Measurements from ENCODE around the gene TUBAL3.
"Not testable (repeated sequence)": the region's sequence is repeated elsewhere in the genome, so short reads cannot be mapped to it uniquely, and the experiment has no call there.

TUBAL3 gene

GRCh38 chr10:5419466-5420094 is 15.0 kb upstream of the TUBAL3 start:
- DNase-seq = no peak

GRCh38 chr10:5418584-5418983 is 14.0 kb upstream of the TUBAL3 start:
- DNase-seq = no peak

- no peak for DNase-seq
These were observed 12.4 kb upstream of the TUBAL3 start for GRCh38 chr10:5416981-5417380.

- DNase-seq = no peak
These were observed 8.6 kb upstream of the TUBAL3 start for GRCh38 chr10:5413012-5413938.

GRCh38 chr10:5412277-5412941 is 7.8 kb upstream of the TUBAL3 start, which contains the start of gene NET1:
TSS of gene NET1 (plus strand) at chr10:5412557. CDS start at chr10:5412693, 136 bp downstream.
- DNase-seq = peak; percentile 47

GRCh38 chr10:5411941-5412276 is 7.3 kb upstream of the TUBAL3 start:
- DNase-seq = no peak

GRCh38 chr10:5410787-5411186 is 6.2 kb upstream of the TUBAL3 start:
- not testable (repeated sequence) for DNase-seq

- DNase-seq = no peak
These were observed 2.3 kb upstream of the TUBAL3 start for GRCh38 chr10:5406918-5407317.

GRCh38 chr10:5402798-5403197 is 1.8 kb downstream of the TUBAL3 start:
- no peak for DNase-seq

- DNase-seq = no peak
These were observed 4.0 kb downstream of the TUBAL3 start for GRCh38 chr10:5400468-5401240.

- no peak for DNase-seq
These were observed 5.3 kb downstream of the TUBAL3 start for GRCh38 chr10:5399332-5399731.

GRCh38 chr10:5396556-5397300 is 7.9 kb downstream of the TUBAL3 start:
- no peak for DNase-seq

- no peak for DNase-seq
These were observed 9.5 kb downstream of the TUBAL3 start for GRCh38 chr10:5395168-5395567.

- DNase-seq = no peak
These were observed 11.1 kb downstream of the TUBAL3 start for GRCh38 chr10:5393529-5393928.

GRCh38 chr10:5391790-5392189 is 12.8 kb downstream of the TUBAL3 start:
- no peak for DNase-seq

GRCh38 chr10:5390607-5391205 is 13.9 kb downstream of the TUBAL3 start:
- no peak for DNase-seq

- DNase-seq = no peak
These were observed 17.5 kb downstream of the TUBAL3 start for GRCh38 chr10:5387169-5387568.

- DNase-seq = no peak
These were observed 19.4 kb downstream of the TUBAL3 start for GRCh38 chr10:5385224-5385623.

- DNase-seq = no peak
These were observed 23.4 kb downstream of the TUBAL3 start for GRCh38 chr10:5381187-5381586.

GRCh38 chr10:5380395-5380794 is 24.2 kb downstream of the TUBAL3 start:
- DNase-seq = not testable (repeated sequence)

GRCh38 chr10:5379202-5379601 is 25.4 kb downstream of the TUBAL3 start:
- not testable (repeated sequence) for DNase-seq

GRCh38 chr10:5376450-5376849 is 28.2 kb downstream of the TUBAL3 start:
- DNase-seq = no peak
